ENCODE measurements around the gene RBM14. TPM values are rescaled to one million over a fixed set of nuclear protein-coding genes. Genes with fewer than 3 reads are reported as not detected.

RBM14 gene
- total and polyA plus RNA-seq, 8 donors, result 64.2 to 94.1 (median 88.3) TPM

- no peak overlapping the region for H3K27ac ChIP-seq
- peaks cover 0 to 24% of the 10 kb centered on the region in 2 donors for H3K27me3 ChIP-seq
- no peaks in the 10 kb centered on the region for H3K9me3 ChIP-seq
- H3K4me1 ChIP-seq, result peaks cover 0 to 15% of the 10 kb centered on the region in 2 donors
- H3K4me3 ChIP-seq, result no peak overlapping the region
- intact Hi-C loops (cut with DNase I), result no loop called here
- DNase-seq, result no peak
- no peak for ATAC-seq
- H3K36me3 ChIP-seq, result no peaks in the 10 kb centered on the region
- no peak for TF ChIP-seq CTCF (IDR thresholded peaks at IDR 0.05)
These were observed 47.4 kb upstream of the RBM14 start for GRCh38 chr11:66569076-66569475.

- Histone ChIP-seq H3K27me3 (peaks cover 0 to 24% of the 10 kb centered on the region in 2 donors), H3K27ac (no peak overlapping the region), H3K4me3 (no peak overlapping the region), H3K9me3 (no peaks in the 10 kb centered on the region), H3K4me1 (peaks cover 0 to 15% of the 10 kb centered on the region in 2 donors), H3K36me3 (no peaks in the 10 kb centered on the region)
- ATAC-seq, result no peak
- no peak for TF ChIP-seq CTCF (IDR thresholded peaks at IDR 0.05)
- intact Hi-C loops (cut with DNase I), result no loop called here
- DNase-seq, result no peak
These were observed 46.2 kb upstream of the RBM14 start for GRCh38 chr11:66570079-66570849.

GRCh38 chr11:66570850-66571180, 45.6 kb upstream of the RBM14 start:
- Histone ChIP-seq H3K36me3 (no peaks in the 10 kb centered on the region), H3K4me3 (no peak overlapping the region), H3K4me1 (peaks cover 0 to 15% of the 10 kb centered on the region in 2 donors), H3K27ac (no peak overlapping the region), H3K9me3 (no peaks in the 10 kb centered on the region), H3K27me3 (peaks cover 0 to 24% of the 10 kb centered on the region in 2 donors)
- intact Hi-C loops (cut with DNase I), result no loop called here
- no peak for TF ChIP-seq CTCF (IDR thresholded peaks at IDR 0.05)
- no peak for DNase-seq
- ATAC-seq, result no peak

GRCh38 chr11:66579017-66579606, 37.3 kb upstream of the RBM14 start:
- TF ChIP-seq CTCF (IDR thresholded peaks at IDR 0.05), result peak; percentile 81
- peaks cover 0 to 7% of the 10 kb centered on the region in 2 donors for H3K4me1 ChIP-seq
- intact Hi-C loops (cut with DNase I), result loop anchor here in 1 of 2 donors (2.0 kb wide), 1 partner anchor 100 kb away; no protein-coding TSS in a partner anchor
- no peak overlapping the region for H3K27ac ChIP-seq
- peaks cover 0 to 11% of the 10 kb centered on the region in 2 donors for H3K9me3 ChIP-seq
- ATAC-seq, result peak; percentile 98
- H3K36me3 ChIP-seq, result no peaks in the 10 kb centered on the region
- H3K4me3 ChIP-seq, result no peak overlapping the region
- DNase-seq, result peak; percentile 61 to 93 (median 78)
- H3K27me3 ChIP-seq, result no peaks in the 10 kb centered on the region

GRCh38 chr11:66580803-66581202, 35.6 kb upstream of the RBM14 start:
- Histone ChIP-seq H3K27me3 (no peaks in the 10 kb centered on the region), H3K36me3 (no peaks in the 10 kb centered on the region), H3K4me1 (peaks cover 0 to 7% of the 10 kb centered on the region in 2 donors), H3K27ac (no peak overlapping the region), H3K9me3 (peaks cover 0 to 11% of the 10 kb centered on the region in 2 donors), H3K4me3 (no peak overlapping the region)
- intact Hi-C loops (cut with DNase I), result loop anchor here in 1 of 2 donors (10.0 kb wide), 1 partner anchor 104 kb away; no protein-coding TSS in a partner anchor
- peak in 1 of 4 donors; percentile 35 for DNase-seq
- ATAC-seq, result no peak
- no peak for TF ChIP-seq CTCF (IDR thresholded peaks at IDR 0.05)

All from left lung (tissue), 10 donors.